Left renal pelvis (tissue), 4 donors: ENCODE measurements around the gene S100A13. TPM values are rescaled to one million over a fixed set of nuclear protein-coding genes. Genes with fewer than 3 reads are reported as not detected.
"Not testable (repeated sequence)": the region's sequence is repeated elsewhere in the genome, so short reads cannot be mapped to it uniquely, and the experiment has no call there.

ENCODE experiments used
- DNase-seq, 4 donors: peaks; one replicate each; pipeline ENCODE4 v3.0.0-alpha.2; 2013; ENCODE audit warnings: low read depth in 4 of 4, low spot score in 3 of 4
- polyA plus RNA-seq, 4 donors: library from polyadenylated mRNA; unstranded; fragments of 120-200 nt; gene quantifications; one replicate each; pipeline ENCODE4 v1.2.1, GENCODE V29; 2013; ENCODE audit not compliant: insufficient read length in 4 of 4

The S100A13 gene
- polyA plus RNA-seq, 4 donors: 121 to 152 (median 151) TPM

DNA sequence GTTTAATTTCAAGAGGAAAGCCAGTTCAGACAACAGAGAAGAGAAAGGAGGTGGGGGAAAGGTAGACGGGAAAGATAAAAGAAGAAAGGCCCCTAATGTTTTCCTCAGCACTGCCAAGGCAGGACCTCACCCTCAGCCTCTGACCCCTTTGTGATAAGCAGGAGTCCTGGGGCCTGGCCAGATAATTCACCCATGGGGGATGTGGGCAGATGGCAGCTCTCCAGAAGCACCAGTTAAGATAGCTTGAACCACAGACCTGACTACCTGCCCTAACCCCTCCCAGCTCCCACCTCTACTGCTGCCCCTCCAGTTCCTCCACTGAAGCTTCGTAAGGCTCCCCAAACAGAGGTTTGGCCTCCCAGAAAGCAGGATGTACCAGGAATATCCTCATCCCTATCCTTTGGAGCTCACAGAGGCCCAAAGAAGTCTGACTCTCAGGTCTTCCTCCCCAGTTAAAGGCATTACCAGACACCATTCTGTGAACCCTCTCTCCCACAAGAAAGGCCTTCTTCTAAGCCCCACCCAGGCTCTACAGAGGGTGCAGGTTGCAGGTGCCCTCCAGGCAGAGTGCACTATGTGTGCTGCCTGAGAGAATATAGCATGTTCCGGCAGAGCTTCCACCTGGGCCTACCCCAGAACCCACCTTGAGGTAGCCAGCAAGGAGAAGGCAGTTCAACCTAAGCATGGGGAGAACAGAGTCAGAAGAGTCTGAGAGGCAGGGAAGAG is 22.0 kb upstream of the S100A13 start:
- no peak for DNase-seq

DNA sequence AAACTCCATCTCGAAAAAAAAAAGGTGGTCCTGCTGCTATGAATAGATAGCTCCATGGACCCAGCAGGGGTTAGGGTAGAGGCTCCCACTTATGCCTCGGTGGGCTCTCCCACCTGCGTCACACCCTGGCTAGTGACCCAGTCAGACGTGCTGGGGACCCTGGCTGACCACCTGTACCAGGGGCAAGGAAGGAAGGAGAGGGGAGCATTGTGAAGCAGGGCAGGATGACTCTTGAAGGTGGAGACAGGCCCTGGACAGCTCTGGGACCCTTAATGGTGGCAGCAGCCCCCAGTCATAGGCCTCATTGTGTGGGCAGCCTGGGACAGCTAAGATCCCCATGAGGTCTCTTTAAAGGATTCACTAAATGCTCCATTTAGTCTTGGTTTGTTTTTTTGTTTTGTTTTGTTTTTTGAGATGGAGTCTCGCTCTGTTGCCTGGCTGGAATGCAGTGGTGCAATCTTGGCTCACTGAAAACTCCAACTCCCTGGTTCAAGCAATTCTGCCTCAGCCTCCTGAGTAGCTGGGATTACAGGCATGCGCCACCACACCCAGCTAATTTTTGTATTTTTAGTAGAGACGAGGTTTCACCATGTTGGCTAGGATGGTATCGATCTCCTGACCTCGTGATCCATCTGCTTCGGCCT is 20.8 kb upstream of the S100A13 start:
- DNase-seq: no peak

GRCh38 chr1:153647346-153647714 is 20.0 kb upstream of the S100A13 start:
- DNase-seq: no peak

DNA sequence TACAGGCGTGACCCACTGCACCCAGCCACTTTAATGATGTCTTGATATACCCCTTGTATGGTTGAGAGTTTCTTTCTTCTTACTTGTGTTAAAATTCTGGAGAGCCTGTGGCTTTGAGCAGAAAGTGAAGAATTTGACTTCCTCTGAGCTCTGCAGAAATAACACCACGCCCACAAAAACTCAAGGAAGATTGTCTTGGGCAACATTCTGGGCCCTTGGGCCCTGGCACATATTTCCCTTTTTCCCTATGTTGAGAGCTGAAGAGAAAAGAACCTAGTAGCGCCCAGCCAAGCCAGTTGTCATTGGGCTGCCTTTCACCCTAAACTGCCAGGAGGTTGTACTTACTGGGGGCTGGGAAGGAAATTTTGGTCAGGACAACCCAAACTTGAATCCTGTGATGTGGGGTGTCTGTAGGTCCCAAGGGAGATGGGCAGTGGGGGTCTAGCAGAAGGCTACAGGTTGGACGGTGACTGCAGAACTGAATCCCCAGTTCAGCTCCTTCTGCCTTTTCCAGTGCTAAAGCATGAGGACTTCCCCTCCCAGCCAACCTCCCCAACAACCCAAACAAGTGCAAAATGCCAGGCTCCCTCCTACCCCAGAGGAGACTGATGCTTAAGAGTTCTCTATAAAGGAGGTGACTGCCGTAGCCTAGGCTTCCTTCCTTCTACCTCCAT is 19.5 kb upstream of the S100A13 start:
- no peak for DNase-seq

DNA sequence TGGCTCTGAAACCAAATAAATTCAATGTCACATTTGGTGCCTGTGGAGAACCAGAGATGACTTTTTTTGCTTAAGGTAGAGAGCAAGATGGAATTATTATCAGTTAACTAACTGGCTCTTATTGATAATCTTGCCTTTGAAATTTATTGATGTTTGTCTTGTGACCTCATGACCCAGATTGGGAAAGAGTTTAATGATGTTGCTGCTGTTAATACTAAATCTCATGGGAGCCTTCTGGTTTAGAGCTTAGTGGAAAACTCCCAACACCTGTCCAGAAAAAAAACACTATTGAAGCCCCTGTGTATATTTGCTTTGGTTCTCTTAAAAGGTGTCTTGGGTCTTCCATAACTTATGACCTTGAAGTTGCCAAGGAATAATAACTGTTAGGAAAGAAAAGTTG is 16.5 kb upstream of the S100A13 start:
- no peak for DNase-seq

GRCh38 chr1:153643100-153643499 is 15.8 kb upstream of the S100A13 start:
- DNase-seq: no peak

DNA sequence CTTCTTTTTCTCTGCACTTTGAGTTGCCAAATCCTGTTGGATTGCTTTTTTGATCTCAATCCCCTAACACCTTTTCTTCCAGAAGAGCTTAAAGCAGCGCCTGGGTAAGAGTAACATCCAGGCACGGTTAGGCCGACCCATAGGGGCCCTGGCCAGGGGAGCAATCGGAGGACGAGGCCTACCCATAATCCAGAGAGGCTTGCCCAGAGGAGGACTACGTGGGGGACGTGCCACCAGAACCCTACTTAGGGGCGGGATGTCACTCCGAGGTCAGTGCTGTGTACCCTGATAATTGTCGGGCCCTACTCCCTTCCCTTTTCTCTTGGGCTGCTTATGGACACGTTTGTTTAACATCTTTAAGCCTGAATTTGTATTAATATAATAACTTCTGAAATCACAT is 14.9 kb upstream of the S100A13 start:
- no peak for DNase-seq

- DNase-seq: no peak
Measured at GRCh38 chr1:153640861-153641260, 13.6 kb upstream of the S100A13 start.

- DNase-seq: not testable (repeated sequence)
Measured at GRCh38 chr1:153640213-153640612, 12.9 kb upstream of the S100A13 start.

- DNase-seq: no peak
Measured at GRCh38 chr1:153639280-153639679, 12.0 kb upstream of the S100A13 start.

GRCh38 chr1:153638261-153638660 is 11.0 kb upstream of the S100A13 start:
- no peak for DNase-seq

DNA sequence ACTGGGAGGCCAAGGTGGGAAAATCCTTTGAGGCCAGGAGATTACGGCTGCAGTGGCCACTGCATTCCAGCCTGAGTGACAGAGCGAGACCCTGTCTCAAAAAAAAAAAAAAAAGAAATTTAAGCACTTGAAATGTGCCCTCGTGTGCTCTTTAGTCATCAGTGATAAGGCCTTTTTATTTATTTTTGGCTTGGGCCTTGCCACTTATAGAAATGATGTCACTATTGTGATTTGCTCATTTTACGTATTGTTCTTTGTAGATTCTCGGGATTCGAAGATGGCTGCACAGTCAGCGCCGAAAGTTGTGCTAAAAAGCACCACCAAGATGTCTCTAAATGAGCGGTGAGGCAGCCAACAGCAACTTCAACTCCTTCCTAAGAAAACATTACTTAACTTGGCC is 9.0 kb upstream of the S100A13 start:
- no peak for DNase-seq

DNA sequence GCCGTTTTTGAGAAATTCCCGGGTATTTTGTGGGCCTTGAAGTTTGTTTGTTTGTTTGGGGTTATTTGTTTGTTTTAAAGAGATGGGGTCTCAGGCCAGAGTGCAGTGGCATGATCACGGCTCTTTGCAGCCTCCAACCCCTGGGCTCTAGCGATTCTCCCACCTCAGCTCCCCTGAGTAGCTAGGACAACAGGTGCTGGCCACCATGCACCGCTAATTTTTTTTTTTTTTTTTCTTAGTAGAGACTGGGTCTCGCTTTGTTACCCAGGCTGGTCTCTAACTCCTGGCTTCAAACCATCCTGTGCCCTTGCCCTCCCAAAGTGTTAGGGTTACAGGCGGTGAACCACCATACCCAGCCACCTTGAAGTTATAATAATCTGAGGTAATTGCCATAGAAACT is 8.6 kb upstream of the S100A13 start:
- no peak for DNase-seq

GRCh38 chr1:153633754-153634665 is 6.7 kb upstream of the S100A13 start, which contains the start of gene CHTOP:
Gene CHTOP (plus strand): TSS chr1:153634066. CDS start chr1:153636589, 2,523 bp downstream.
- peak; percentile 97 to 98 (median 98) for DNase-seq

GRCh38 chr1:153633161-153633753 is 6.0 kb upstream of the S100A13 start:
- DNase-seq: no peak

DNA sequence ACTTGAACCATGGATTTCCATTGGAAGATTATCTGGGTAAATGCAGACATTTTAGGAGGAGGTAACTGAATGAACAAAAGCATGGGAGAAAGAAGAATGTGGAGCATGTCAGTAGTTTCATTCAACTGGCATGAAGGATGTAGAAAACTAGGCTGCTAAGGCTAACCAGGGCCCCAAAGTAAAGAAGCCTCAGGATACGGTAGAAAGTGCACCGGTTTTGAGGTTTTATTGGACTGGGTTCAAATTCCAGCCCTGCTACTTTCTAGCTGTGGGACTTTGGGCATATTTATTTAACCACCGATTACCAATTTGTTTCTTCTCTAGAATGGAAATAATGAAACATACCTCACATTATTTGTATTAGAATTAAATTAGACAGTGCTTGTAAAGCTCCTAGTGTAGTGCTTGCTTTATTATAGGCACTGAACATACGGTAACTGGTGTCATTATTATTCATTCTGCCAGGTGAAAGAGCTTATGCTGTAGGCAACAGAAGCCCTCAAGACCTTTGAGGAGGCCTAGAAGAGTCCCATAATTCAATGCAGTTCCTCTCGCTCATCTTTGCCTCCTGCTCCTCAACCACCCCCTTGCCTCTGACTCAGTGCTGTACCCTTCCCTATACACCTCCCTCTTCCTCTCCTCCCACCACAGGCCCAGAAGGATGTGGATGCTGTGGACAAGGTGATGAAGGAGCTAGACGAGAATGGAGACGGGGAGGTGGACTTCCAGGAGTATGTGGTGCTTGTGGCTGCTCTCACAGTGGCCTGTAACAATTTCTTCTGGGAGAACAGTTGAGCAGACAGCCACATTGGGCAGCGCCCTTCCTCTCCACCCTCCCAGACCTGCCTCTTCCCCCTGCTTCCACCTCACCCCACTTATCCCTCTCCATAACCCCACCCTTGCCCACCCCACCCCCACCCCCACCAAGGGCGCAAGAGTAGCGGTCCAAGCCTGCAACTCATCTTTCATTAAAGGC is 4.0 kb upstream of the S100A13 start:
- DNase-seq: no peak

DNA sequence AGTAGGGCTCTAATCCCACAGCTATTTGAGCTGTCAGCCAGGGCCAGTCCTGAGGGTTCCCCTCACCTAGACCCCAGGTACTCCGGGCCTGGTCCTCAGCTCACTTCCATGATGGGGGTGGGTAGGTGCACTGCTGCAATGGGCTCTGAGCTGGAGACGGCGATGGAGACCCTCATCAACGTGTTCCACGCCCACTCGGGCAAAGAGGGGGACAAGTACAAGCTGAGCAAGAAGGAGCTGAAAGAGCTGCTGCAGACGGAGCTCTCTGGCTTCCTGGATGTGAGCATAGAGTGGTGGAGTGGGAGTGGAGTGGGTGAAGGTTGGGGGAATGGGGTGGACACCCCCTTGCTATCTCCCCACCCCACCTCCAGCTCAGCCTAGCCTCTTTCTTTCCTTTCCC is 3.1 kb upstream of the S100A13 start:
- no peak for DNase-seq

- DNase-seq: no peak
Measured at GRCh38 chr1:153629971-153630370, 2.7 kb upstream of the S100A13 start.

DNA sequence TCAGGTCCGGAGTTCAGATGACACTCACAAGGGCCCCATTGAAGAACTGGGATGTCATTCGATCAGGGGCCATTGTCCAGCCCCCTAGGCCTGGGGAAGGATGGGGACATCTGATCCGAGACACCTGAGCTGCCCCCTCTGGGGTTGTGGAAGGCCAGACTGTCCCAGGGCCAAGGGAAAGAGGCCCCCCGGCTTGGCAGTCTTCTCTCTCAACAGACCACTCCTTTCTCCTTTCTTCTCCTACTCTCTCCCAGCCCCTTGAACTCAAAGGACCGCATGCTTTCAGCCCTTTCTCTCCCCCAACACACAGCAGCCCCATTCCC is 2.0 kb upstream of the S100A13 start:
- no peak for DNase-seq
